Brain pericyte (primary cell): ENCODE data around the gene DLG1.
"Not testable (repeated sequence)": the region's sequence is repeated elsewhere in the genome, so short reads cannot be mapped to it uniquely, and the experiment has no call there.

Experiments
- DNase-seq: peaks from one replicate; pipeline ENCODE4 v3.0.0-alpha.2; 2012; ENCODE audit warnings: low read depth, low spot score

Gene DLG1

DNA sequence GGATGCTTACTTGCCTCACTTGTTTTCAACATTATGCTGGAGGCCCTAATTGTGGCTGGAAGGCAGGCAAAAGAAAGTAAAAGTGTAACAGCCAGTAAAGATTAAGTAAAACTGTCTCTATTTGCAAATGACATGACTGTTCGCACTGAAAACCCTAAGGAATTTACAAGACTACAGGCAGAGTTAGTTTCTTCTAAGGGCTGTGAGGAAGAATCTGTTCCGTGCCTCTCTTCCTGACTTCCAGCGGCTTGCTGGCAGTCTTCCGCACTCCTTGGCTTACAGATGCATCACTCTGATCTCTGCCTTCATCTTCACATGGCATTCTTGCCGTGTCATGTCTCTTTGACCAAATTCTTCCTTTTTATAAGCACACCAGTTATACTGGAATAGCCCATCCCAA, 86.1 kb downstream of the DLG1 start:
- DNase-seq, result no peak

DNA sequence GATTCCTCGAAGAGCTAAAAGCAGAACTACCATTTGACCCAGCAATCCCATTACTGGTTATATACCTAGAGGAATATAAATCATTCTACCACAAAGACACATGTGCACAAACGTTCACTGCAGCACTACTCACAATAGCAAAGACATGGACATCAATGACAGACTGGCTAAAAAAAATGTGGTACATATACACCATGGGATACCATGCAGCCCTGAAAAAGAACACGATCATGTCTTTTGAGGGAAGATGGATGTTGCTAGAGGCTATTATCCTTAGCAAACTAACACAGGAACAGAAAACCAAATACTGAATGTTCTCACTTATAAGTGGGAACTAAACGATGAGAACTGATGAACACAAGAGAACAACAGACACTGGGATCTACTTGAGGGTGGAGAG, 86.7 kb downstream of the DLG1 start:
- DNase-seq, result not testable (repeated sequence)

DNA sequence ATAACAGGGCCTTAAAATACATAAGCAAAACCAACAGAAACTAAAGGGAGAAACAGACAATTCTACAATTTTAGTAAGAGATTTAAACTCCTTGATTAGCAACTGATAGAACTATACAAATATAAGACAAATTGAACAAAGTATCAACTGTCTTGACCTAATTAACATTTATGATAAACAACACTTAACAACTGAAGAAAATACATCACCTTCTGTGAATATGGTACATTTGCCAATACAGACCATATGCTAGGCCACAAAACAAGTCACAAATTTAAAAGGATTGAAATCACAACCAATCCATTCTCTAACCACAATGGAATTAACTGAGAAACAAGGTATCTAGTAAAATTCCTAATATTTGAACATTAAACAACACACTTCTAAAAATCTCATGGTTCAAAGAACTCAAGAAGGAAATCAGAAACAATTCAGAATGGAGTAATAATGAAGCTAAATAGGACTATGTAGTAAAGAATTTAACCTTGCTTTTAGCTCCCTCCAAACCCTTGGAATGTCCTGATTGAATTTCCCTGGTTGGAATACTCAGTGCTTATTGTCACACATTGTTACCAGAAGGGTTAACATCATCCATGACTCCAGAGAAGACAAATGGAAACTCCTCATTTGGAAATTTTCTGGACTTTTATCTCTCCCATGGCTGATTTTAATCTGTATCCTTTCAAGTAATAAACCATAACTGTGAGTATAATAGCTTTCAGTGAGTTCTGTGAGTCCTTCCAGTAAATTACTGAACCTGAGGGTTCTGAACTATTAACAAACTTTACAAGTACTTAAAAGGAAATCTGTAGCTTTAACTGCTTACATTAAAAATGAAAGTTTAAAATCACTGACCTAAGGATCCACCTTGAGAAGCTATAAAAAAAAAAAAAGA, 88.8 kb downstream of the DLG1 start:
- DNase-seq, result no peak

DNA sequence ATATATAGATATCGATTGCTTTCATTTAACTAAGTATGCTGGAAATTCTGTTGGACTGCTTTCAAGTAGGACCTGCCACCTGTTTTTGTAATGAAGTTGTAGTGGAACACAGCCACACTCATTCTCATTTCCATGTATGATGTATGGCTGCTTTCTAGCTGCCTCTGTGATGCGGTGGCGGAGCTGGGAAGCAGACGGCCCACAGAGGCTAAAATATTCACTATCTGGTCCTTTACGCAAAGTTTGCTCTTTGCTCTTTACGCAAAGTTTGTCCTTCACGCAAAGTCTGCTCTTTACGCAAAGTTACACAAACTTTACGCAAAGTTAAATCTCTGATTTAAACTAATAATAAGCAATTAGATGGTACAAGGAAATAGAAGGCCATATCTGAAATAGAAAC, 91.5 kb downstream of the DLG1 start:
- no peak for DNase-seq

DNA sequence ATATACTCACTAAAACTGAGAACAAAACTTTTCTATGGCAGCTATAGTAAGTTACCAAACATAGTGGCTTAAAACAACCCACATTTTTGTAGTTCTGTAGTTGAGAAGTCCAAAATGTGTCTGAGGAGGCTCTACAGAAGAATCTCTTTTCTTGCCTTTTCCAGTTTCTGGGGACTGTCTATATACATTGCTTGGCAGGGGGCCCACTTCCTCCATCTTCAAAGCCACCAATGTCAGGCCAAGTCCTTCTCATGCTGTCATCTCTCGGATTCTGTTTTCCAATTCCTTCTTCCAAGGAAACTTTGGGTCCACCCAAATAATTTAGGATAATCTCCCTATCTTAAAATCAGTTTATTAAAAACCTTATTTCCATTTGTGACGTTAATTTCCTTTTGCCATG, 92.7 kb downstream of the DLG1 start:
- no peak for DNase-seq

DNA sequence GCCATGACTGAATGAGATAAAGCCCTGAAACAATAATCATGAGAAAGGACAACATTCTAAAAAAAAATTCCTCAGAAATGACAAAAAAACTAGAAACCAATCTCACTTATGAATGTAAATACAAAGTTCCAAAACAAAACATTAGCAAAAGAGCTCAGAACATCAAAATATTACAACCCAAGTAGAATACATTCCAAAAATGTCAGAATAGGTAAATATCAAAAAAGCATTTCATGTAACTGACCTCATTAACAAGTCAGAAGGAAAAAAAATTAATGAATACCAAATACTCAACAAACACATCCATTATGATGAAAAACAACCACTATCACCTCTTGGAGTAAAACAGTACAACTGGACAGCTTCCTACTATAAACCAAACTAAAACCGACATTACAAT, 93.1 kb downstream of the DLG1 start:
- DNase-seq, result no peak

DNA sequence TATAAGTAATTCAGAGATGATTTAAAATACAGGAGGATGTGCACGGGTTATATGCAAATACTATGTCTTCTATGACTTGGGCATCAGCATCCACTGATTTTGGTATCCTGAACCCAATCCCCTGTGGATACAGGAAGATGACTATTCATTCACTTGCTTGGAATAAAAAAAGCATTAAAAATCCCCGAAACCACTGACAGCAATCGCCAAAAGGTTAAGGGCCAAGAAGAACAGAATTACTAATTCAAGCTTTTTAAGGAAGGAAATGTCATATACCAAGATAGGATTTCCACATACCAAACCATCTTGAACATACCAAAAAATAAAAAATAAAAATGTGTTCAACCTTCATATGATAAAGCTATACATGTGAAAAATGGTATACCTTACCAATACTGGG, 93.7 kb downstream of the DLG1 start:
- DNase-seq, result no peak

DNA sequence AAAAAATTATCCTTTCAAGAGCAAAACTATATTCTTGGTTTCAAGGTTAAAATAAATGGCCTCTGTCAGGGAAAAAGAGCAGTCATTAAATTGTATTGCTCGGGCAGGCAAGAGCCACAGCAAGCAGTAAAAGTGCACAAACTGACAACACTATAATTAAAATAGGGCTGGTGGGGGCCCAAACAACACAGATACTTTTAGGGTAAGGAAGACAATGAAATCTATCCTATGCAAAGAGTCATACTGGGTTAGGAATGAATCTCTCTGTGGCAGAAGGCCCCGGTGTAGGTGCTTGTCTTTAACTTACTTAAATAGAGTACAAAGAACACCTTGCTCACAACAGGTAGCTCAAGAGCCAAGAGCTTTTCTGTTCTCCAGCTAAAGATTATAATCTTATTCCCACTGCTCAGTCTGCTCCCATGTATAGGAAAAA, 94.7 kb downstream of the DLG1 start:
- no peak for DNase-seq

DNA sequence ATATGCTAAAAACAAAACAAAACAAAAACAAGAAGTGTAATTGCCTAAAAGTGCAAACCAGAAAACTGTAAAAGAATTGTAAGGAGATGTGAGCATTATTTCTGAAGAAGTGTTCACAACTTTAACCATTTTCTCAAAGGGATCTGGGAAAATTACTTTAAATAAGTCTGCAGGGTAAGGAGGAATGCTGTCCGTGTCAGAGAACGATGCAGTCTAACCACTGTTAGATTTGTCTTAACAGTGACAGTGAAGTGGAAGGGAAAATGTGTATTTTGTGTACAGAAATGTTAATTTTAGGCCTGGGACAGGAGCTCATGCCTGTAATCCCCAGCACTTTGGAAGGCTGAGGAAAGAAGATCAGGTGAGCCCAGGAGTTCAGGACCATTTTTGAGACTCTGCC, 95.7 kb downstream of the DLG1 start:
- DNase-seq, result no peak

DNA sequence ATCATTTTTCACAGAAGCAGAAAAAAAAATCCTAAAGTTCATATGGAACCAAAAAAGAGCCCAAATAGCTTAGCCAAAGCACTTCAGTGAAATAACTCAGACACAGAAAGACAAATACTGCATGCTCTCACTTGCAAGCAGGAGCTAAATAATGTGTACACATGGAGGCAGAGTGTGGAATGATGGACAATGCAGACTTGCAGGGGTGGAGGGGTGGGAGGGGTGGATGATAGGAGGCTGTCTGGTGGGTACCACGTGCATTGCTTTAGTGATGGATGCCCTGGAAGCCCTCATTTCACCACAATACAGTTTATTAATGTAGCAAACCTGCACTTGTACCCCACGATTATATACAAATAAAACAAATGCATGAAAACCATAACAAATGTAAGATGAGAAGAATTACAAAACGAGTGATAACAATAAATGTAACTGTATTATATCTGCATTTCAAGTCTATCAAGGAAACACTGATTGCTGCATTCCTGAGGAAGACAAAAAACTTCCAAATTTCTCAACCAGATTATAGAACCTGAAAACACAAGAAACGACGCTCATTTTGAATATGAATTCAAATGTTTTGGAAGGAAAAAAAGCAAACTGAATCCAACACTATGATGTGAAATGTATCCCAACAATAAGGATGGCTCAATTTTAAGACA, 96.5 kb downstream of the DLG1 start:
- no peak for DNase-seq

DNA sequence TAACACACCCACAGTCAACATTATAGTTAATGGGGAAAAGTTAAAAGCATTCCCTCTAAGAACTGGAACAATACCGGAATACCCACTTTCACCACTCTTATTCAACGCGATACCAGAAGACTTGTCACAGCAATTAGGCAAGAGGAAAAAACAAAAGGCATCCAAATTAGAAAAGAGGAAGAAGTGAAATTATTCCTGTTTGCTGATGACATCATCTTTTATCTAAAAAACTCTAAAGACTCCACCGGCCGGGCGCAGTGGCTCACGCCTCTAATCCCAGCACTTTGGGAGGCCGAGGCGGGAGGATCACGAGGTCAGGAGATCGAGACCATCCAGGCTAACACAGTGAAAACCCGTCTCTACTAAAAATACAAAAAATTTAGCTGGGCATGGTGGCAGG, 97.6 kb downstream of the DLG1 start:
- not testable (repeated sequence) for DNase-seq

DNA sequence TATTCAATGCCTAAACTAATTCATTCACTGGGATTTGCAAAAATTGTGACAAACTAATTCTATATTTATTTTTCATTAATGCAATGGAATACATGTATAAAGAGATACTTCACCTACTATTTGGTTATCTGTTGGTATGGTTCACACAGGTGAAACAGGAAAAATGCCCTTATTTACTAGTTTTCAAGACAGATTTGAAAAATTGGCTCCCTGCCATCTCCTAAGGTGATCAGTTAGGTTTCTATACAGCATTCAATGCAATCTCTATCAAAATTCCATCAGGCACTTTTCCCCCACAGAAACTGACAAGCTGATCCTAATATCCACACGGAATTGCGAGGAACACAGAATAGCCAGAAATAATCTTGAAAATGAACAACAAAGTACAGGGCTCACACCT, 101.1 kb downstream of the DLG1 start:
- no peak for DNase-seq

DNA sequence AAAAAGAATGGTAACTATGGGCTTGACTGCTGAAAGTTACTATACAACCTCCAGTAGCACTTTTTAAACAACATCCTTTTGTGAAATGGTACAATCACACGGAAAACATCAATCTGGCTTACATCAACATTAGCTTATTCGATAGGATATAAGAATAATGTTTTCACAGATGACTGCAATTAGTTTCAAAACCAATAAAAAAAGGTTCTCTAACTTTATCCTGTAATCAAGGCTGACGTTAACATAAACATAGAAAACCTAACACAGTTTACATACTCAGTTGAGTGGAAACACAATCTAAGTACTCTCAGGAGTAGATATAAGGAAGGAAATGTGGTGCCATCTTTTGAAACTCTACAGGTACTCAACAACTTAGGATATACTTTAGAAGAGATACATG, 102.2 kb downstream of the DLG1 start:
- peak; percentile 21 for DNase-seq

DNA sequence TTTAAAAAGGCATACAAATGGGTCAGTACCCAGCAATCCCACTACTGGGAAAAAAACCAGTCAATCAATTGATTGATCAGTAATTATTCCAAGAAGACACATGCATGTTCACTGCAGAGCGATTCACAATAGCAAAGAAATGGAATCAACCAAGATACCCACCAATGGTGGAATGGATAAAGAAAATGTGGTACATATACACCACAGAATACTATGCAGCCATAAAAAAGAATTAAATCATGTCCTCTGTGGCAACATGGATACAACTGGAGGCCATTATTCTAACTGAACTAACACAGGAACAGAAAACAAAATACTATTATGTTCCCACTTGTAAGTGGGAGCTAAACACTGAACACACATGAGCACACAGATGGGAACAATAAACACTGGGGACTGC, 103.1 kb downstream of the DLG1 start:
- DNase-seq, result no peak

DNA sequence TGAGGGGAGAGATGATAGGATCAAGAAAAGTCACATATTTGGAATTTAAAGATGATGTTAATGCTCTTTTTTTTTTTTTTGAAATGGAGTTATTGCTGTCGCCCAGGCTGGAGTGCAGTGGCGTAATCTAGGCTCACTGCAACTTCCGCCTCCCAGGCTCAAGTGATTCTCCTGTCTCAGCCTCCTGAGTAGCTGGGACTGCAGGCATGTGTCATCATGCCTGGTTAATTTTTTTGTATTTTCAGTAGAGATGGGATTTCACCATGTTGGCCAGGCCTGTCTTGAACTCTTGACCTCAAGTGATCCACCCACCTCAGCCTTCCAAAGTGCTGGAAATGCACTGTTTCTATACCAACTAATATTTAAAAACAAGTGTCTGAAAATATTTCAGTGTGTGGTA, 104.7 kb downstream of the DLG1 start:
- DNase-seq, result not testable (repeated sequence)

DNA sequence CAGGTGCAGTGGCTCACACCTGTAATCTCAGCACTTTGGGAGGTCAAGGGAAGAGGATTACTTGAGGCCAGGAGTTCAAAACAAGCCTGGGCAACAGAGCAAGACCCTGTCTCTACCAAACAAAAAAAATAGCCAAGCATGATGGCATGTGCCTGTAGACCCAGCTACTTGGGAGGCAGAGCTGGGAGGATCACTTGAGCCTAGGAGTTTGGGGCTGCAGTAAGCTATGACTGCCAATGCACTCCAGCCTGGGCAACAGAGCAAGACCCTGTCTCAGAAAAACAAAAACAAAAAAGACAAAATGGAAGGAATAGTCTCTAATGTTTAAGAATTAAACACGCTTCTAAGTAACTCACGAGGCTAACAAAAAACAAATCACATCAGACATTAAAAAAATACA, 106.5 kb downstream of the DLG1 start:
- DNase-seq, result no peak

DNA sequence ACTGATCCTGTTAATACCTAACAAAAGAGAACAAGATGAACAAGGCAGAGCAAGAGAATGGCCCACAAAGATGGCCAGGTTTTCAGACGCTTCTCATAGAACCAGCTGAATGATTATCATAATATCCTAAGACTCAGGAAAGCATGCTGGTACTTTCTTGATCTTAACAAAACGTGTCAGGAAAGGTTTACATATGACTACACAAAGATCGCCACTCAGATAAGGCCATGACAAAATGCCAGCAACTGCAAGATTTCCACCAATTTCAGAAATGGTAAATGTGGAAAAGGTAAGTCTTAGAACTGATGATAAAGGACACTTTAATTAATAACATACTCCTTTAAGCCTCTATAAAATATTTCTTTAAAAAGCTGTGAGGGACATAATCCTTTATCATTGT, 108.8 kb downstream of the DLG1 start:
- DNase-seq, result no peak

DNA sequence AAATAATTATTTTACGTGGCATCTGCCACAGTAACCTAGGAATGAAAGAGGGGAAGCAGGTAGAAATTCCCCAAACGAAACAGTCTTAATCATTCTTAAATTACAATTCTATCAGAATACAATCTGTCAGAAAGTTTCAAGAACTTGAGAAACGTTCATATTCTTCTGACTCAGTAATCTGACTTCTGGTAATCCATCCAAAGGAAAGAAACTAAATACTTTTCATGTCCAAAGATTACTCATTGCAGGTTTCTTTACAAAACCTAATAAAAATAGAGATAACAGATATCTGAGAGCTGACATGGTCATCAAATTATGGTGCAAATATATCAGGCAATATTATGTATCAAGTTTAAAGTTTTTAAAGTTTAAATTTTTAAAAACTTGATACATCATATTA, 109.4 kb downstream of the DLG1 start:
- DNase-seq, result no peak

DNA sequence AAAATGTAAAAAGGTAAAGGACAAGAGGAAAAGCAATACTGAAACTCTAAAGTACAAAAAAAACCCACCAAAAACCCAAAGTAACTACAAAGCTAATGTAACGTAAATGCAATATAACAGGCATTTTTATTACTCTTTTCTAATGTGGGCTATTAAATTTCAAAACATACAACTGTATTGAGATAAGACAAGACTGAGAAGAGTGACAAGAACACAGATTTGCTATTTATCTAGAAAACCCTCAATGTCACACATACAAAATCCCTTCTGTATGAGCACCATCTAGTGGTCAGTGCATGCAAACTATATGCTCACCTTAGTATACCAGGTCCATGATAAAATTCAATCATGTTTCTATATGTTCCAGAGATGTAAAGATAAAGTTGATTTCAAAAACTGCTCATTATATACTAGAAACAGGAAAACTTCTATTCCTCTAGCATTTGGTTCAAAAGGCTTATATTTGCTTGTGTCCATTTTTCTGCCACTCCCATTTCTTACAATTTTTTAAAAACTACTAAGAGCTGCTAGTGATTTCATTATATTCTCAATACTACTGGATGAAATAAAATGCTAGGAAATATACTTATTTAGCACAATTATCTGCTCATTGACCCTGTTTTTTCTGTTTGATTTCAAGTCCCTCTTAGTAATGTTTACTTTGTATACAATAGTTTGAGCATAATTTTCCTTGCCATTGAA, 111.4 kb downstream of the DLG1 start:
- DNase-seq, result peak; percentile 15

DNA sequence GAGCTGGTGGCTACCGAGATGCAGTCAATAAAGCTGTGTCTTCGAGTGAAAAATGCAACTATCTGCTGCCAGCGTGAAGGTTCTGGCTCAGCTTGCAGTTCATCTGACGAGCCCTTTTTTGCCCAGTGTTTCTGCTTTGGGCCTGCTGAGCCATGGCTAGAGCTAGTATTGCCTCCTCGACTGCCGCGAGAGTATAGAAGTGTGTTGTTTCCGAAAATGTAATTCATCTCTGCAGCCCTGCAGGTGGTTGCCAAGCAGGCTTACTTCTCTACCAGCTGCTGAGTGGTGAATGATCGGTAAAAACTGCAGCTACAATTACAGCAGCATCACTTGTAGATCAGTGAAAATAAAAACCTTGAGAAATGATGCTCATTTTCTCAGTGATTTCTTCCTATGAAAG, 114.8 kb downstream of the DLG1 start:
- no peak for DNase-seq

DNA sequence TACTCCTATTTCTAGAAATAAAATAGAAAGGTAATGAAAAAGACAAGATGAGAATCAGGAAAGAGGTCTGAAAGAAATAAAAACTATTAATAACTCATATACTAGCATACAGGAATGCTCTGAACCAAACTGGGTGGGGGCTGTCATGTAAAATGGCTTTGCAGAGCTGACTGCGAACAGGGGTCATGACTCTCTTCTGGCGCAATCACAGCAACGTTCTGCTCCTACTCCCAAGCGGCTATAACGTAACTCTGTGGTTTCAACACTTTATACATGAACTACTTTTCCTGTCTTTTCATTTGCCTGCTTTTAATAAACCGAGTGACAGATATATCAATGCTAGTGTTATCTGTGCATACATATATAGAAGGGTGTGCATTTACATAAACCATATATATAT, 116.7 kb downstream of the DLG1 start:
- peak; percentile 18 for DNase-seq

DNA sequence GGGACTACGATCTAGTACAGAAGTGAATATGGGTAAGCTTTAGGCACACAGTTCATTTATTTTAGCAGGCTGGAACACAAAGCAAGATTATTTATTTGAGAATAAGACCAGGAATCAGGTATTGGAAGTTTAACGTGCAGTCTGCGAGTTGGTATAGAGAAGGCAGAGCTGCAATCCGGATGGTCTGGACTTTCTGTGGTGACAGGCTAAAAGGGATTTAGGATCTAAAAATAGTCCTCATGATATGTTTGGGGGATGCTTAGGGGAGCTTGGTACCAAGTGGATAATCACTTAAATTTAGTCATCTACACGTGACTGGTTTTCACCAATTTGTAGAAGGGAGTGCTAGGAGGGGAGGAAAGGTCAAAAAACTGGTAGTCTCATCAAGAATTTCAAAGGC, 119.4 kb downstream of the DLG1 start:
- DNase-seq, result no peak

DNA sequence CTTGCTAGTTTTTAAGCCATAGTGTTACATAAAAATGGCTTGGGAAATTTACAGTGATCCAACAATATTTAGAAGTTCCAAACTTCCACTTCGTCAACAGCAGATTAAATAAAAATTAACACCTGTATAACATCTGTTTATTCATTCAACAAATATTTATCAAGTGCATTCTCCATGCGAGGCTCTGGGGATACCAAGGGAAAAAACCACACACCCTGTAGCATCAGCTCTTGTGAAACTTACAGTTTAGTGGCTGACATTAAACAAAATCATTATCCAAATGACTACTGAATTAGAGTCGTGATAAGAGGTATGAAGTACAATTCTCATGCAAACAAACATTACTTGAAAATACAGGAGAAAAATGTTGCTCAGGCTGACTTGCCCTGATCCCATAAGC, 122.9 kb downstream of the DLG1 start:
- DNase-seq, result no peak
